ENCODE results near the gene C1QTNF12.
"Not testable (repeated sequence)": the region's sequence is repeated elsewhere in the genome, so short reads cannot be mapped to it uniquely, and the experiment has no call there.

C1QTNF12 gene

DNA sequence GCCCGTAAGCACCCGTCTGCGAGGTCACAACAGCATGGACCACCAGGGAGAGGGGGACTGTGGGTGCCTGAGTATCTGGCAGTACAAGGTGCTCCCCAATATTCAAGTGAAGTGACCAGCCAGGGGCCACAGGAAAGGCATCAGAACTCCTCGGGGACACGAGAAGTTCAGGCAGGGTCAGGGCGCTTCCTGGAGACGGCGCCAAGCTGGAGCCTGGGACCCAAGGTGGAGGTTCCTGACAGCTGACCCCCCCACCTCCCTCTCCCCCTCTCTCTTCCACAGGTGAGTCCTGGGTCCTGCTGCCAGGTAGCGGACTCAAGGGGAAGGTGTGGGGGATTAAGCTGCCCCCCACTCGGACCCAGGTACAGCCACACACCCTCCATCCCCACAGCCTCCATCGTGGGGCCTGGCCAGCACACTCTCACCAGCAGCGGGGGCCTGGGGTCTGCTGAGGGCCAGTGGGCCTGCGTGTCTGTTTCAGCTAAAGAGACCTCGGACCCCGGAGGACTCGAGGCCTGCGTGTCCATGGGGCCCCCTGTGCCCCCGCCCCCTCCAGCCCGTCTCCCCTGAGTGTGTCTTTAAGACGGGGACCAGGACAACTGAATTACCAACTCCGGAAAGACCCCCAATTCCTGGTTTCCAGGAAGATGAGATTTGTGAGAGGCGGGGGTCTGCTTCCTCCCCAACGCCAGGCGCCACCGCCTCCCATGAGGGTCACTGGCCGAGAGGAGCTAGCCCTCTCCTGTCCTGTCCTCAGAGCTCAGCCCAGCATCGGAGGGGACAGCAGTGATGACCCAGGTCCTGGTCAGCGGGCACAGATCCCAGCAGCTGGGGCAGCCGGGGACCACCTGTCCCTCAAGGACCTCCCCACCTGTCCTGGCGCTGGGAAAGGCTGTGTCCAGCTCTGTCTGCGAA lies 46.3 kb downstream of the C1QTNF12 start:
- no peak for DNase-seq (ENCODE audit: low read depth in 3 of 3)

DNA sequence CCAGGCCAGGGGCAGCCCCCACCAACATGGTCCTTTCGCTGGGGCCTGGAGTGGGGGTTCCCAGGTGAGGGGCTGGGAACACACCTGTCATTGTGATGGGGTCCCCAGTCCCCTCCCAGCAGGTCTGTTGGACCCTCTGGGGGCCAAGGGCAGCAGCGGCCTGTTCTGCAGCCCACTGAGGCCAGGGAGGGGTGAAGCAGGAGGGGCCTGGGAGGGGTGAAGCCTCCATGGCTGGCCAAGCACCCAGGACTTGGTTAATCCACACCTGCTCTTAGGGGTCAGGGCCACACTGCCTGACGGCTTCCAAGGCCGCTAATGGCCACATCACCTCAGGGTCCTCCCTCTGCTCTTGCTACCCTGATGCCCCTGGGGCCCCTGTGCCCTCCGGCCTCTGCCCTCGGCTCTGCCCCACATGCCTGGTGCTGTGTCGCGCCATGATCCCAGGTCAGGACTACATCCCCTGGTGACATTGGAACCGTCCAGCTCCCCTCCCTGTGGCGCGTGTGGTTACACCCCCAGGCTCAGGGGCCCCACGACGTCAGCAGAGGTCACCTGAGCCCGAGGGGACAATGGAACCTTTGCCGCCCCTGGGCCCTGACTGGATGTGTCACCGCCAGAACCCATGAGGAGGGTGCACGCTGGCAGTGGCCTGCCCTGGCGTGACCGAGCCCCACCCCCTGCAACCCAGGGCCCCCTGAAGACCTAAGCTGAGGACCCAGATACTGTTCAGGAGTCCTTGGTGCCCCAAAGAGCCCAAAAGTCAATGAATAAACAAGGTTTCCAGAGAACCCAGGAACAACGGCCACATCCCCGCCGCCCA lies 47.2 kb downstream of the C1QTNF12 start:
- DNase-seq (ENCODE audit: low read depth in 3 of 3): no peak

DNA sequence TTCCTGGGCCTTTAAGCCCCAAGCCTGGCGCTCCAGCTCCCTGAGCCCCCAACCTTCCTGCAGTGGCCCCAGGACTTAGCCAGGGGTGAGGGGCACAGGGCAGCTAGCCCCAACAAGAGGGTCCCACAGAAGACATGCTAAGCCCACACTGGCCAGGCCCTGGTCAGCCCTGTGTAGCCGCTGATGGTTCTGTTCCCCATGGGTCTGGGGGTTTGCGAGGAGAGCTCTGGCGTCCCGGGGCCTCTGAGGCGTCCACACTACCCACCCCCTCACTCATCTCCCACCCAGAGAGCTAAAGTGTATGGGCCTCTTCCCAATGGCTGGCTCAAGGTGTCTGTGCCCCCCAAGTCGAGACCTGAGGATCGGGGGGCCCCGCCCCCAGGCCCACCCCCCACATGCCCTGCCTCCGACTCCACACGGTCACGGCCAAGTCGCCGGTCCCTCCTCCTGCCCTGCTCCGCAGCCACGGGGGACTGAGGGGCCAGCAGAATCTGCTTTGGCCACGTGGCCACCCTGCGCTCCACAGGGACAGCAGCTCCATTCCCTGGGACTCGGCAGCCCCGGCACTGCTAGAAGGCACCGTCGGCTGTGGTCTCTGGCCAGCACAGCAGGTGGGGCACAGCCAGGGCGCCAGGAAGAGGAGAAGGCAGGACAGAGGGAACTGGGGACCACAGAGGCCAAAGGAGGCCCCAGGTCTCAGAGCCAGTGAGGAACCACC lies 47.9 kb downstream of the C1QTNF12 start:
- DNase-seq (ENCODE audit: low read depth in 3 of 3): no peak

DNA sequence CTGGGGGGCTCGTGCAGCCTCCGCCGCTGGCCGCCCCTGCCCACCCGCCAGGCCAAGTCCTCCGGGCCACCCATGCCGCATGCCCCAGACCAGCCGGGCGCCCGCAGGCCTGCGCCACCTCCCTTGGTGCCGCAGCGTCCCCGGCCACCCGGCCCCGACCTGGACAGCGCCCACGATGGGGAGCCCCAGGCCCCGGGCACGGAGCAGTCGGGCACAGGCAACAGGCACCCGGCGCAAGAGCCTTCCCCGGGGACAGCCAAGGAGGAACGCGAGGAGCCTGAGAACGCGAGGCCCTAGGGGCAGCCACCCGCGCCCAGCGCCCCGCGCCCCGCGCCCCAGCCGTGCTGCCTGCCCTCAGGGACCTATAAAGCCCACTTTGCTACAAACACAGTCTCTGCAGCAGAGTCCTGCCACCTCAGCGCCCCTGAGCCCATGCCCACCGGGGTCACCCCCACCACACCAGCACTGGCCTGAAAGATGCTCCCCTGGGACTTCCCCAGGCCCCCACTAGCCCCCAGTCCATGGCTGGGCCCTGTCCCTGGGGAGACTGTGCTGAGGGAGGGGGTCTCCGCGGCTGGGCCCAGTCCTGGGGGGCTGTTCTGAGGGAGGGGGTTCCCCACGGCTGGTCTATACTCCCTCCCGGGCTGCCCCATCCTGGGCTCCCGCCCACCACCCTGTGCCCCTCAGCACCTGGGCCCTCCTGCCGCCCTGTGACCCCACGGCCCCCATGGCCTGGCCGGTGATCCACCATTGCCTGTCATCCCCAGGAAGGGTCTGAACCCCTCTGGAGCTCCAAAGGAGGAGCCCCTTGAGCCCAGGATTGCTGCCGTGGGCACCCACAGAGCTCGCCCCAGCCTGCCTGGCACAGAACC lies 48.7 kb downstream of the C1QTNF12 start:
- DNase-seq (ENCODE audit: low read depth in 3 of 3): no peak

DNA sequence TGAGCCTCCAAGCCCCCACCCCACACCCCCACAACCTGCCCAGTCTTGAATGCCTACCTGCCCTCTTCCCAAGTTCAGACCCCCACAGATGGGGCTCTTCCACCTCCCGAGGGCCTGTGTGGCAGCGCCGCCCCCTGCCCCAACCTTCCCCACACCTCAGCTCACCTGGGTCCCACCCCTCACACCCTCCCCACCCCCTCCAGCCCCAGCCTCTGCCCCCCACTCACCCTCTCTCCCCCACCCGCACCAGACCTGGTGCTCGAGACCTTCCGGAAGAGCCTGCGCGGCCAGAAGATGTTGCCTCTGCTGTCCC lies 49.4 kb downstream of the C1QTNF12 start:
- no peak for DNase-seq (ENCODE audit: low read depth in 3 of 3)

DNA sequence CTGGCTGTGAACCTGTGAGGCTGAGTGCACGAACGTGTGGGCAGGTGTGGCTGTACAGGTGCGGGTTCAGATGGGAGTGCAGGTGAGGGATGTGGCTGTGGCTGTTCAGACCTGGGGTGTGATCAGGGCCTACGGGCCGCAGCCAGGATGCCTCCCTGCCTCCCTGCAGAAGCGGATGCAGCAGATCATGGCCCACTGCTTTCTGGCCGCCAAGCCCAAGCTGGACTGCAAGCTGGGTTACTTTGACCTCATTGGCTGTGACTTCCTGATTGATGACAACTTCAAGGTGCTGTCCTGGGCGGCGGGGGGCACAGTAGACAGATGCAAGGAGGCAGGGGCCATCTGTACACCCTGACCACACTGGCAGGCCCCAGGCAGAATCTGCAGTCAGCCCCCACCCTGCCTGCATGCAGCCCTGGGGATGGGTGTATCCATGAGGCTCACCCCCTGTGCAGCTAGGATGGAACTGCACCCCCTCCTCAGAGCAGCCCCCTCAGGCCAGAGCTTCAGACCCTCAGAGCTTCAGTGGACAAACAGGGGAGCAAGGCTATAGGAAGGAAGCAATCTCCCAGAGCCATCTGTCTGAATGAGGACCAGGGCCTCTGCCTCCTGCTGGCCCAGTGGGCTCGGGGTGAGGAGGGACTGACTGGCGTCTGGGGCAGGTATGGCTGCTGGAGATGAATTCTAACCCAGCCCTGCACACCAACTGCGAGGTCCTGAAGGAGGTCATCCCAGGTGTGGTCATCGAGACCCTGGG lies 49.9 kb downstream of the C1QTNF12 start:
- no peak for DNase-seq (ENCODE audit: low read depth in 3 of 3)

DNA sequence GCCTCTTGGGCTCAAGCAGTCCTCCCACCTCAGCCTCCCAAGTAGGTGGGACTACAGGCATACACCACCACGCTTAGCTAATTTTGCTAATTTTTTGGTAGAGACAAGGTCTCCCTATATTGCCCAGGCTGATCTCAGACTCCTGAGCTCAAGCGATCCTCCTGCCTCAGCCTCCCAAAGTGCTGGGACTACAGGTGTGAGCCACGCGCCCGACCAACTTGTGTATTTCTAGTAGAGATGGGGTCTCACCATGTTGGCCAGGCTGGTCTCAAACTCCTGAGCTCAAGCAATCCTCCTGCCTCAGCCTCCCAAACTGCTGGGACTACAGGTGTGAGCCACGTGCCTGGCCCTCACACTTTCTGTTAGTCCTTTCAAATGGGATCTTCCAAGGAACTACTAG lies 50.8 kb downstream of the C1QTNF12 start:
- not testable (repeated sequence) for DNase-seq (ENCODE audit: low read depth in 3 of 3)

DNA sequence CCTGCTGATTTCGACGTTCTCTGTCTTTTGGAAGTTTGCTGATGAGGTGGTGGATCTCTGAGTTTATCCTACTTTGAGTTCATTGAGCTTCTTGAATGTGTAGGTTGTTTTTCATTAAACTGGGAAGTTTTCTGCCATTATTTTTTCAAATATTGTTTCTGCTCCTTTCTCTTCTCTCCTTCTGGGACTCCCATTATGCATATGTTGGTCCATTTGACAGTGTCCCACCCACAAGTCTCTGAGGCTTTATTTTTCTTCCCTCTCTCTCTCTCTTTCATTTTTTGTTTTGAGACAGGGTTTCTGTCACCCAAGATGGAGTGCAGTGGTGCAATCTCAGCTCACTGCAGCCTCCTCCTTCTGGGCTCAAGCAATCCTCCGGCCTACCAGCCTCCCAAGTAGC lies 51.8 kb downstream of the C1QTNF12 start:
- DNase-seq (ENCODE audit: low read depth in 3 of 3): no peak
